GM19023 (cell line): ENCODE results near the gene COL4A2.

Experiments used
- ATAC-seq: cut with Tn5 transposase; IDR thresholded peaks from one replicate; pipeline ENCODE4 v1.9.1; 2021; ENCODE audit warnings: mild to moderate bottlenecking, moderate library complexity; ENCODE audit not compliant: unreplicated experiment

The COL4A2 gene

DNA sequence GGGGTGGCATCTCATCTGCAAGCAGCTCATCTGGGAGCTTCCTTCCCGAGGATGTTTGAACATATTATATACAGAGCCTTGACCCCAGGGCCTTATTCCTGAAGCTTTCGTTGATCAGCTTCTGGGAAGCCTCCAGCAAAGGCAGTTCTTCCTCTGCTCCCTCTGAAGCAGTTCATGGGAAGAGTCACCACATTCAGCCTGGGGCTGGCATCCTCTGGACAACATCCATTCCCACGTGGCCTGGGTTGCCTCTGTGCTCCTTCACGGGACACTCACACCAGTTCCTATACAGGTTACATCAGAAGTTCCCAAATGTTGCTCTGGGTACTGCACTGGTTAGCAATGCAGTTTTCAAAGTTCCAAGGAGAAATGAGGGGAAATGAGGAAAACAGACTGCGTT lies 29.6 kb downstream of the COL4A2 start:
- ATAC-seq: no peak

DNA sequence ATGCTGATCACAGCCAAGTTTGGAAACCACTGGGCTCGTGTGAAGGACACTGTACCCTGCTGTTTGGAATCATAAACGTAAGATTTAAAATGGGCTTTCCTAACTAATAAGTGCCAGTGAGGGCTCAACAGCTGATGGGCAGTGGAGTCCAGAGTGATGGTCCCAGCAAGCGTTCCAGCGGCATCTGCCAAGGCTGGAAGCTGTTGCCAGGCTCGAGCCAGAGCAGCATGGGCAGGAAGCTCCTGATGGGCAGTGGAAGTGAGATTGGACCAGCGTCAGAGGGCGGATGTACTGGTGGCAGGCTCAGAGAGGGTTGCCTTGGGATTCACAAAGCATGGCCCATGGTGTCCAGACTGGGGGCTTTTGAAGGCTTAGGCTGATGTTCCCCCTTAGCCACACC lies 30.2 kb downstream of the COL4A2 start:
- no peak for ATAC-seq

DNA sequence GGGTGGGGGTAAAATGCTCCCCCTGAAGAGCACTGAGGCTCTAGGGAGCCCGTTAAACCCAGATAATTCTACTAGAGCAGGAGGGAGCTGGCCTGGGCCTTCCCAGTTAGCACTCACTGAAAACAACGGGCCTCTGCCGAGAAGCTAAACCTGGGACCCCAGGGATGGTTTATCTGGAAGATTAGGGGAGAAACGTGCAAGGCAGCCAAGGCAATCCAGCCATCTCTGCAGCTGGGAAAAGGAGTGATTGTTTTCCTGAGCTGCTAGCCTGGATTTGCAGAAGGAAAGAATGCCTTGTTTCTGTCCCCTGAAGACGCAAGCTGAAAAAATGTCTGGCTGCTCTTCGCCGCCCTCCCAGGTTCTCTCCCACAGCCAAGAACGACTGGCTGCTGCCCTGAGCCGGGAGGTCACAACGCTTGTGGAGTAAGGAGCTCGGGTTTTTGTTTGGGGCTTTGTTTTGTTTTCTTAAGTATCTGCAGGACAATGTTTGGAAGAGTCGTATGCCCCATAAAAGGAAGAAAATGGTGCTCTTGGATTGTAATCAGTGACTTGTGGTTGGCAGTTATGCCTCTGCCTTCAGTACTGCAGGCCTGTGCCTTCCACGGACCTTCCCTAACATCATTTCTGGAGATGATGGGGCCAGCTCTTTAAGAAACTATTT lies 31.5 kb downstream of the COL4A2 start:
- ATAC-seq: no peak

GRCh38 chr13:110339263-110339662 lies 32.2 kb downstream of the COL4A2 start:
- ATAC-seq: no peak

DNA sequence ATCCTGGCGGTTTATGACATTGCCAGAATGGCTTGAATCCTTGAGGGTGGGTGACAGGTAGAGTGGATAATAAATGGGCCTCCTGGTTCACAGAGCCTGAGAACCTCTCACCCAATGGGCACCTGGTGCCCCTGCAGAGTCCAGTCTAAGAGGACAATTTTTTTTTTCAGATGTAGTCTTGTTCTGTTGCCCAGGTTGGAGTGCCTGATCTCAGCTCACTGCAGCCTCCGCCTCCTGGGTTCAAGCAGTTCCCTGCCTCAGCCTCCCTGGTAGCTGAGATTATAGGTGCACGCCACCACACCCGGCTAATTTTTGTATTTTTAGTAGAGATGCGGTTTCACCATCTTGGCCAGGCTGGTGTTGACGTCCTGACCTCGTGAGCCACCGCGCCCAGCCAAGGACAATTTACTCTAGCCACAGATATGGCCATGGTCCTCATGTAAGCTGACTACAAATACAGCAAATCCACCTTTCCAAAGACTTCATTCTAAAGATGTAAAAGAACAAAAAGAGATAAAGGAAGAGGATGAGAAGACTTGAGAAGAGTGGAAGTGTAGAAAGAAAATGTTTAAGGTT lies 33.0 kb downstream of the COL4A2 start:
- ATAC-seq: no peak

GRCh38 chr13:110340812-110341444 lies 33.8 kb downstream of the COL4A2 start:
- ATAC-seq: no peak

- ATAC-seq: no peak
Measured at GRCh38 chr13:110341445-110342244, 34.6 kb downstream of the COL4A2 start.

DNA sequence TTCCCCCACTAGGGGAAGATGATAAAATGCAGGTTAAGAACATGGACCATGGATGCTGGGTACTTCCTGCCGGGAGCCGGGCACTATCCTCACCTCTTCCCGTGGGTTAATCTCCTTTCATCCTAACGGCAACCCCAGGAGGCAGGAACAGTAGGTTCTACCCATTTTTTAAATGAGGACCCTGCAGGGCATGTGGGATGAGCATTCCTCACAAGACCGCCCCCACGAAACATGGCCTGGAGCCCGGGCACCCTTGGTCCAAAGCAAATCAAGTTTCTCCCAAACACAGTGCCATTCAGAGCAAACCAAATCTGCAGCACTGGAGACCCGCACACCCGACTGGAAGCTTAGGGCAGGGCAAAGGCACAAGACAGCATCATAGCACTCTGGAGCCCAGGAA lies 35.4 kb downstream of the COL4A2 start:
- ATAC-seq: no peak

DNA sequence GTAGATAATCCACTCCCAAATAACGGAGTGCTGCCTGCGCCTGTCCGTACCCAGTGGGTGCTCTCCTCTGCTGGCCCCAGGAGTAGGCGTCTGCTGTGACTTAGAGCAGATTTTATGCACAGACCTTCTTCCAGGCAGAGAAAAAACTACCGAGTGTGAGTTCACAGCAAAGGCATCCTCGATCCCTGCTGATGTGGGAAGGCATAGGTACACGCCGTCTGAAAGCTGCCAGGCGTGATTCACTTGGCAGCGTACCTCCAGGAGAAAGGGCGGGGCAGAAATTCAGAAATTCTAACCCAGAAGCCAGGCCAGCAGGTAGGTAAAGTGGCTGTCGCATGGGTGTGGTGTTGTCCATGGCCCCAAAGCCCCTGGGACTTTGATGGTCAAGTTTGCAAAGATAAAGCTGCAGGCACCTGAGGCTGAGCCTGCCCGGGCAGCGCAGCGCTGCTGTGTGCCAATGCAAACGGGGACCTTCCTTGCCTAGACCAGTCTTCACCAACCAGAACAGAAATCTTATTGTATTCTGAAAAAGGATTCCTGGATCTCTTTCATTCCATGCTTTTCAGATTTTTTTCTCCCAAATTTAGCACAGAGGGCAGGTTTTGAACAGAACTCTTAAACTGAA lies 36.3 kb downstream of the COL4A2 start:
- no peak for ATAC-seq

DNA sequence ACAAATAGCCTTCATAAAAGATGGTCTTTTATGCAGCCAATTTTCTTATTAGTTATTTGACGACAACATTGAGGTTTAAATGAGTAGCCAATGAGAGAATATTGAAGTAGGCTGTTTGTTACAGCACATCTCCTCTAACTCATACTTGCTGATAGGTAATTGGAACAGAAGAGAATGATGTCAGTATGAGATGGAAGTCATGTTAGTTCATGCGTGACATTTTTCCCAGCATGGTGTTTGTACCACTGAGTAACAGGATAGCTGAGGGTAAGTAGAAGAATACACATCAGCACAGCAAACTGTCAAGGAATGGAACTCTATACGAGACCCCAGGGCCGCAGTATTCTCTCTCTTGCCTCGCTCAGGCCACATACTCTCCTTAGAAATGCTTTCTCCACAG lies 37.2 kb downstream of the COL4A2 start:
- ATAC-seq: no peak

GRCh38 chr13:110345266-110345665 lies 38.2 kb downstream of the COL4A2 start:
- ATAC-seq: no peak

GRCh38 chr13:110345701-110346100 lies 38.6 kb downstream of the COL4A2 start:
- no peak for ATAC-seq

GRCh38 chr13:110346661-110347067 lies 39.6 kb downstream of the COL4A2 start:
- ATAC-seq: no peak

DNA sequence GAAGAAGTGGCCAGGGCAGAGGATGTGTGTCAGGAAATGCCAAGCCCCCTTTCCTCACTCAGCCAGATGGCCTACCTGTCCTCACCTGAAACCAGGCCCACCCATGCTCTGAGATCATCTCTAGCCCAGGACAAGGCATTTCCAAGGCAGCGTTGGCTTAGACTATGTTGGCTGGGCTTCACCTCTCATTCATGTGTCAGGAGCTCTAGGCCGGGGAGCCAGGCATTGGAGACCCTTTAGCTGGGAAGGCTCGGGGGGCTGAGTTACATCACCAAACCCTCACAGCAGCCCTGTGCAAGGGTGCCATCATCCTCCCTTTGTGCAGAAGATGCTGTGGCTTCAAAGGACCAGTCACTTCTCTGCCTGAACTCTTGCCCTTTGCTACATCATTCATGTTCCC lies 40.0 kb downstream of the COL4A2 start:
- no peak for ATAC-seq

- ATAC-seq: no peak
Measured at GRCh38 chr13:110347535-110348308, 40.6 kb downstream of the COL4A2 start.

- no peak for ATAC-seq
Measured at GRCh38 chr13:110348309-110349105, 41.4 kb downstream of the COL4A2 start.

DNA sequence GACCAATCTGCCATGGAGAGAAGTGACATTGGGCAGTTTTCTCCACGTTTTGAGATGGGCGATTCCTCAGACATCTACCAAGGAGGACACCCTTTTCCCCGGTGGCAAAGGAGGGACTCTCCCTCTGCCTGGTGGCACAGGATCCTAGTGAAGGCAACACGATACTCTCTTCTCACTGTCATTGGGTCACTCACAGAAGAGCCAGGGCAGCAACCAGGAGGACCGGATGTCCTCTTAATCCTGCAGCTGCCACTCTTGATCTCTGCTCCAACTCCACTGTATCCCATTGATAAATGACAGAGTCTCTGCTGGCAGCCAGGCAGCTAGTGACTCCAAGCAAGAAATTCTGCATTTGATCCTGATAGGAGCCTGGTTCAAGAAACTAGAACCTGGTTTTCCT lies 42.2 kb downstream of the COL4A2 start:
- no peak for ATAC-seq

DNA sequence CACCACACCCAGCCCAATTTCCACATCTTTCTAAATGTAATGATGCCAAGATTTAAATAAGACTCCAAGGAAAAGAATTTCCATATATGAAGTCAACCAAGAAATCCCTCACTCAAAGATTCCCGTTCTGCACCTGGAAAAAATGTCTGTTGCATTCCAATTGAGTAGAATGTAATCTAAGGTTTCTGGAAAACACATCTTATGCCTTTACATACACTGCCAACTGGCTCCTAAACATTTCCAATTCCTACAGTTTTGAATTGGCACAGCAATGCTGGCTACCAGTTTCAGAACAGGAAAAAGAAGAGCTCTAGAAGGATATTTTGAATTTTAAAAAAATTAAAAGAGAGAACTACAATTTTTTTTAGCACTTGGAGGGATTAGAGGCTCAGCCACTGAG lies 43.0 kb downstream of the COL4A2 start:
- ATAC-seq: no peak

- ATAC-seq: no peak
Measured at GRCh38 chr13:110350509-110350908, 43.4 kb downstream of the COL4A2 start.
